Daoy (cell line): Measurements from ENCODE around the gene IDH1. TPM values are rescaled to one million over a fixed set of nuclear protein-coding genes. Genes with fewer than 3 reads are reported as not detected.
"Not testable (repeated sequence)": the region's sequence is repeated elsewhere in the genome, so short reads cannot be mapped to it uniquely, and the experiment has no call there.

Experiments
- DNase-seq: peaks from one replicate; pipeline ENCODE4 v3.0.0-alpha.2; 2015; ENCODE audit warnings: low read depth
- total RNA-seq: library from RNA; depleted of rRNA; stranded (reverse); fragments of >200 nt; shearing (Covaris generic); gene quantifications from 2 replicates; pipeline ENCODE4 v1.2.3, GENCODE V29; 2014

Gene IDH1
- total RNA-seq, 1 experiment from 2014 or later: 51.1 TPM

DNA sequence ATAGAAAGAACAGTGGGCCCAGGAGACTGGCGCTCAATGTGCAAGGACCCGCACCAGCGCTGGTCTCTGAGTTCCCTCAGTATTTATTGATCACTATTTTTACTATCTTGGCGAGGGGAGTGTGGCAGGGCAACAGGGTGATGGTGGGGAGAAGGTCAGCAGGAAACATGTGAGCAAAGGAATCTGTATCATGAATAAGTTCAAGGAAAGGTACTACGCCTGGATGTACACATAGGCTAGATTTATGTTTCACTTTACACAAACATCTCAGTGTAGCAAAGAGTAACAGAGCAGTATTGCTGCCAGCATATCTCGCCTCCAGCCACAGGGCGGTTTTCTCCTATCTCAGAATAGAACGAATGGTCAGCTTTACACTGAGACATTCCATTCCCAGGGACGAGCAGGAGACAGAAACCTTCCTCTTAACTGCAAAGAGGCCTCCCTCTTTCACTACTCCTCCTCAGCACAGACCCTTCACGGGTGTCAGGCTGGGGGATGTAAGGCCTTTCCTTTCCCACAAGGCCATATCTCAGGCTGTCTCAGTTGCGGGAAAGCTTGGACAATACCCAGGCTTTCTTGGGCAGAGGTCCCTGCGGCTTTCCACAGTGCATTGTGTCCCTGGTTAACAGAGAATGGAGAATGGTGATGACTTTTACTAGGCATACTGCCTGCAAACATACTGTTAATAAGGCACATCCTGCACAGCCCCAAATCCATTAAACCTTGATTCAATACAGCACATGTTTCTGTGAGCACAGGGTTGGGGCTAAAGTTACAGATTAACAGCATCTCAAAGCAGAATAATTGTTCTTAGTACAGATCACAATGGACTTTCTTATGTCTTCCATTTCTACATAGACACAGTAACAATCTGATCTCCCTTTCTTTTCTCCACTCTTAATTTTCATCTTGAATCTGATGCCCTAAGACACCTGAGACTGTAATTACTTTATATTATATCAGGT is 2.3 kb upstream of the IDH1 start:
- not testable (repeated sequence) for DNase-seq

DNA sequence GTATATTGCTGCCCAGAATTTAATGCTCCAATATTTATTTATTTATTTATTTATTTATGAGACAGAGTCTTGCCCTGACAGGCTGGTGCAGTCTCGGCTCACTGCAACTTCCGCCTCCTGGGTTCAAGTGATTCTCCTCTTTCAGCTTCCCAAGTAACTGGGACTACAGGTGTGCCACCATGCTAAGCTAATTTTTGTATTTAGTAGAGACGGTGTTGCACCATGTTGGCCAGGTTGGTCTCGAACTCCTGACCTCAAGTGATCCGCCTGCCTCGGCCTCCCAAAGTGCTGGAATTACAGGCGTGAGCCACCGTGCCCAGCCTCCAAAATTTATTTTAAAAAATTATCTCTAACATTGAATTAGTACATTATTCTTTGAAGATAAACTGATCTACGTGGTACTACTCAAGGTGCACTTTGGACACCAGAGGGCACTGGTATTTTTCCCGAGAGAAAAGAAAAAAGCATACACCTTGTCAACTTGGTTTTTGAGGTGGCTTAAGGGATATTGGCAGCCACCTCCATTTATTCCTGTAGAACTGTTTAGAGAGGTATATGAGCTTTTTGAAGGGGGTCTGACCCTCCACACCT is 1.4 kb upstream of the IDH1 start:
- no peak for DNase-seq

DNA sequence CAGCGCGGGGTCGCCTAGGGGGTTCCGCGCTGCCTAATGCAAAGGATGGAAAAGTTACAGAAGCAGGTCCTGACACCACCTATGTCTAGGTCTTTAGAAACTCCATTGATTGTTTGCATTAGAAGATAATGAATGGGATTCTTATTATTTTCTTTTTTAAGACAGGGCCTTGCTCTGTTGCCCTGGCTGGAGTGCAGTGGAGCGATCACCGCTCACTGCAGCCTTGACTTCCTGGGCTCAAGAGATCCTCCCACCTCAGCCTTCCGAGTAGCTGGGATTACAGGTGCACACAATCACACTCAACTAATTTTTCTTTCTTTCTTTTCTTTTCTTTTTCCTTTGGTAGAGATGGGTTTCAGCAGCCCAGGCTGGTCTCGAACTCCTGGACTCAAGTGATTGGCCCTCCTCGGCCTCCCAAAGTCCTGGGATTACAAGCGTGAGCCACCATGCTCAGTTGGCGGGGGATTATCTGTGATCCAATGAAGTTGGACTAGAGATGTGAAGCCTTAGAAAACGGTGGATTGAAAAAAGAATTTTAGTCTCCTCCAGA is 761 bp upstream of the IDH1 start:
- DNase-seq: no peak

DNA sequence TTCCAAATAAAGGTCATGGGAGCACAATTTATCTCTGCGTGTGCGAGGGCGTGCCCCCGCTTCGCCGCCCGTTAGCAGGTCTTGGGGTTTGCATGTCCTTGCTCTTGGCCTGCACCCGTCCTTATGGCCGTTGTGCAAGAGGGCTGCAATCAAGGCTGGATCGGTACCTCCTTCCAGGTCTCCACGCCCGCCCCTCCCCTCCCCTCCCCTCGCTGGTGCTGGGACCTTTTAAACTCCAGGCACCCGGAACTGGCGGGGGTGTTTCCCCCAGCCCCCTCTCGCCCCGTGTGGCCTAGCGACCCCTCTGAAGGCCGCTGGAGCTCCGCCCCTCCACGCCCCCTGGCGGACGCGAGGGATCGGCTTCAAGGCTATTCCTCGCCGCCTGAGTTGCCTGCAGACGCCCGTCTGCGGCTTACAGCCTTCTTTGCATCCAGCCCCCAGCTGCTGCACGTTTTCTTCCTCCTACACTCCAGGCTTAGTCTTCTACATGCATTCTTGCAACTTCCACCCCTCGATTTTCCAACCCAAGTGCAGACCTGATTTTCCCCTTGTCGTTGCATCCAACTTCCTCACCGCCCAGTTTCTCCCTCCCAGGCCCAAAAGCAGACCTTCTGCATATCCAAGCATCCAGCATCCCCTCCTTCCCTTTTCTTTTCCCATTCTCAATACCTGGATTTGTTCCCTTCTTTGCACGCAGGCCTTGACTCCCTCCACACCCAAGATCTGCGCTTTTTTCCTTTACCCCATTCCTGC is 577 bp downstream of the IDH1 start:
- peak; percentile 79 for DNase-seq

DNA sequence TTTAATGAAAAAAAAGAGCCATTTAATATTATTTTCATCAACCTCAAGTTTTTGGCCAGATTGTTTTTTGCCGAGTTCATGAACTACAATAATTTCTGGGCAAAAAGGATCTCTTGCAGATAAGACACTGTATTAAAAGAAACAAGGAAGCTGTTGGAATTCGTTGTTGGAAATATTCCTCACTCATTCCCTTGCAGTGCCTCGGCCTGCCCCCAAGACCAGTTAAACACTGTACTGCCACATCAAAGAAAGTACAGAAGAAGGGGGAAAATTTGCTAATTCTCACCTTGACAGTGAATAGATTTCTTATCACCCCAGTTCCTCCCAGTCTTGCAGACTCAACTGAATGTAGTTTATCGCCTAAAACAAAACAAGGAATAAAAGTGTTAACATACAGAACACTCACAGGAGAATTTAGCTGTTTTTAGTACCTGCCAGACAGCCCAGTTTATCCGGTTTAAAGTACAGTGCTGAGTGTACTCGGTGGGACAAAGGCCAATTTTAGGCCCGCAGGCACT is 1.2 kb downstream of the IDH1 start:
- no peak for DNase-seq

DNA sequence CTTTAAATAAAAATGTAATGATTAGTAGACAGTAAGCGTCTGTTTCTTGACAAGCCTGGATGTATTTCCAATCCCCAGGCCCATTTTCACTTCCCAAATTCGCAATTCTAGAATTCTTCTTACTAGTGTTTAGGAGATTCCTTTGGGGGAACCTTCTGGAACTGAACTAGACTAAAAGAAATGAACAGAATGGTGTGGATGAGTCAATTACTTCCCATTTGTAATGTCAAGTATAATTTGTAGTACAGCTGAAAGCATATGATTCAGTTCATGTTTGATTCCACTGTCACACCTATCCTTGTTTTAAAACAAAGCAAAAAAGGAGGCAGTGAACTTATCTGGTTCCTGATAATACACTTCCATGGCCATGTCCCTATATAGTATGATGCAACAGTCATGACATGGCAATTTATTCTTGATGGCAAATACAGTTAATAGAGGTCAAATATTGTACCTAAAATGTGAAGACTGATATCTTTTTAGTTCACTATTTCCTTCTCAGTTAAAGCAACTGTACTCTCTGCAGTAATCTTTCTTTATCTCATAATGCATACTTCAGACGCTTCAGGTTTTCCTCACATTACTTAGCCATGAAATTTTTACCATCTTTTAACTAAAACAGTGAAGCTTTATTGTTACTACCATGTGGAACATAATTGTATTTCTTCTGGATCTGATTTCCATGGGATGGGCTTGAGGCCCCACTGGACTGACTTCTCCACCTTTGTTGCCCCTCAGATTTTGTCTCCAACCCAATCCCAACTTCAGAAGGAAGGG is 2.0 kb downstream of the IDH1 start:
- DNase-seq: no peak

DNA sequence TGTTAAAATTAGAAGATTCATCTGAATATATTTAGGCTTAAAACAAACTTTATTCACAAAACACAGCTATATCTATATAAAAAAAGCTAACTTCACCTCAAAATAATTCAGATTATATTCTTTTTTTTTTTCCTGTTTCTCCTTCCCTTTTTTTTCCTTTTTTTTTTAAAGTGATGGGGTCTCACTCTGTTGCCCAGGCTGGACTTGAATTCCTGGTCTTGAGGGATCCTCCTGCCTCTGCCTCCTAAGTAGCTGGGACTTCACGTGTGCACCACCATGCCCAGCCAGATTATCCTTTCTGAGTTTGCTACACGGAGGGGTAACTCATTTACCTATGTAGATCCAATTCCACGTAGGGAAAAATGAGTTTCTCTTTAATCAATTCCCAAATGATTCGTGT is 3.8 kb downstream of the IDH1 start:
- no peak for DNase-seq

DNA sequence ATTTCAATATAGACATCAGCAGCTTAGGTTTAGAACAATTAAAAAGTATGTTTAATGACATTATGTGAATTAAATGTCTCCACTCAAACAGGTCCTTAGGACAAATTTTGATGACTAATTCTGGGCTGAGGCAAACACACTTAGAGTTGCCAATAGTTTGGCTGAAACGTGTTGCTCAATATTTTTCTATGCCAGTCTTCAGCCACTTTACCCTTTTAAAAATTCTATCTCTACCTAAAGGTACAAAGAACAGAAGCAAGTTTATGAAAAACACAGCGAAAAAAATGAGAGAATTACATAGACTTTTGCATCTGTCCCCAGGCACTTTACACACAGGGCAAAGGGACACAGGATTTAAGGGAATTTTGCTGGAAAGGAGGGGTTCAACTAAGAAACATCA is 4.5 kb downstream of the IDH1 start:
- no peak for DNase-seq

DNA sequence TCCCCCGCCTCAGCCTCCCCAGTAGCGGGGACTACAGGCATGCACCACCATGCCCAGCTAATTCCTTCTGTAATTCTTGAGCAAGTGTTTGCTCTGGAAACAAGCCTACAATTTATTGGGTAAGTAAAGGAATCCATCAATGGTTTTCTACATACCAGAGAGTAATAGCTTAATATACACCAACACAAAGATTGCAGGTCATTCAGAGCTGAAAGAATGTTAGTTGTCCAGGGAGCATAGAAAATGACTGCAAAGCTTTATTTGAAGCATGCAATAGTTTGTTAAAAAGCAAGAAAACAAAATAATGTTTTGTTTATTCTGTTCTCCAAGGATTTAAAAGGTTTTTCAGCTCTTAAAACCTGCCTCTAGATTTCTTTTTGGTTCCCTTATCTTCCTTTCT is 5.6 kb downstream of the IDH1 start:
- no peak for DNase-seq

DNA sequence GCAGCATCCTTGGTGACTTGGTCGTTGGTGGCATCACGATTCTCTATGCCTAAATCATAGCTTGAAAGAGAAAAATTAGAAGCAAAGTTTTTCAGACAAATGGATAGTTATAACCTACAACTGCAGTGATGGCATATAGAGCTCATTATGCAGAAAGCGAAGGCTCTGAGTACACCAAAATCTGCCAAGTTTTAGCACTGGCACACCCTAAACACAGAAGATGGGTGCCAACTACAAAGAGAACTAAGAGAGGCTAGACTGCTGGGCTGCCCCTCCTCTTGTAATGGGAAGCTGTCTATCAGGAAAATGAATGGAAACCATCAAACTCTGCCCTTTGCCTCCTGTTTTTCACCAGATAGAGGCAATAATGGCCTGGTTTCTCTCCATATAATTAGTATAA is 6.3 kb downstream of the IDH1 start:
- no peak for DNase-seq

DNA sequence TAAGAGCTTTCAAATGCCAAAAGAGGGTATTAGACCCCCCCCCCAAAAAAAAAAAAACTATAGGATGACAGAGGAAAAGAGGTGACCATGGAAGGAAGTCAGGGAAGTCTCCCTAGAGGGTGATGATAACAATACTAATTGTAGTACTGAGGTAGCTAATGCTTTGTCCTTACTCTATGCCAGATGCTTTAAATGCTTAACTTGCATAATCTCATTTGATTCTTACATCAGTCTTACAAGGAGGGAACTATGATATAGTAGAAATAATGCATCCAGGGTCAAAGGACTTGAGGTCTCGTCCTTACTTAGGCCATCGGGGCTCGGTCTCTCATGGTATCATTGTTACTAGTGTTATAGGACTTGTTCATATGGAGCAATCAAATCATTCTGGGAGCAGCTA is 9.1 kb downstream of the IDH1 start:
- no peak for DNase-seq

DNA sequence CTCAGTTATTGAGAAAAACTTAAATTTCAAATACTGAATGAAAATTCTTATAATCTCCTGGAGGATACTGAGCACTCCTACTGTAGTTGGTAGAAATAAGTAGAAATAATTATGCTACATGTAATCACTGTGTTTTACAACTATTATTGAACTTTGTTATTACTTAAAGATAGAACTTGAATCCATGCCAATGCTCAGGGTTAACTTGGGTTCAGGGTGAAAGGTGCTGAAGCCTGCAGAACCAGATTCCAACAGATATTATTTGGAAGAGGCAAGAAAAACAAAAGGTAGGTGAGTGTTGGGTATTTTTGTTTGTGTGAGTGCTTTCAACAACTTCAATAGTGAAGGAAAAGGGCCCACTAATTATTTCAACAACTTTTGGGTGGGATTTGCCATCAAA is 10.4 kb downstream of the IDH1 start:
- no peak for DNase-seq

DNA sequence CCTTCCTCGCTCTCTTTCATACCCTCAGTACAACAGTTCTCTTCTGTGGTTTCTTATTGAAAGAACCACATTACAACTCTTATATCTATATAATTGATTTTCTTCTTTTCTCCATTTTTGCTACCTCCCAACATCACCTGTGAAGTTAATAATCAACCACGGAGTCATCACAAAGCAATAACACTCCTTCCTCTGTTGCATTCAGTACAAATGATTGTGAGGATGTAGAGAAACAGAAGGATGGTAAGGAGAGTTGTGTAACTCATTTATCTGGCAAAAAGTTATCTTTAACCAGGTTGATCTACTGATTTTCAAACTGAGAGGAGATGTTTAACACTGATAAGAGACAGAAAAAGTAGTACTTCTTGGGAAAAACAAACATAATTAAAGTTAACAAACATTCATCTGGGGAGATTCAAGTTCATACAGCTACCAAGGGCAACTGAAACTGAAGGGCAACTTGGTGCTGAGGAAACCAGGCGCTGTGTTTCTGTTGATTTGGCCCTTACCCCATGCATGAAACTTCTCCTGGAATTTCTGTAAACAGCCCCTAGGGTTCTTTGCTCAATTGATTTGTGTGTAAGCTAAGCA is 14.2 kb downstream of the IDH1 start:
- DNase-seq: no peak

DNA sequence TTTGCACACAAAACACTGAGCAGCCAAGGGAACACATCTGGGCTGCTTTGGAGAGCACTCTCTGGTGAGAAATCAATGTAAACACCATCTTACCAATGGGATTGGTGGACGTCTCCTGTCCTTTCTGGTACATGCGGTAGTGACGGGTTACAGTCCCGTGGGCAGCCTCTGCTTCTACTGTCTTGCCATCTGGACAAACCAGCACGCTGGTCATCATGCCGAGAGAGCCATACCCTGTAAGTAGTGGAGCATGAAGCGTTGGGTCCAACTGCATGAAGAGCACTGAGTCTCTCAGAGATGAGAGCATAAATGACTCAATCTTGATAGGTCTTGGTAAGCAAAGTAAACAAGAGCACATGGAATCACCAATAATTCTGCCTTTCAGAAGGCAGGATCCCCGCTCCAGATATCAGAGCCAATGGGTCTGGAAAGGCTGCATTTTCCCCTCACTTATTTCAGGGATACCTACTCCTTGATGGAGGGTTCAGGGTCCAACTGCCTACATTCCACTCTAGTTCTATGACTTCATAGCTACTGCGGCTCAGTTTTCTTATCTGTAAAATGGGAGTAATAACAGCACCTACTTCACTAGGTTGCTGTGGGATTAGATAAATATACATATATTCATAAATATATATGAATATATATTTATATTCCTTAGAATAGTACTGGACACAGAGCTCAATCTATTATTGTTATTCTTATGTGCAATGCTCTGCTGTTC is 14.9 kb downstream of the IDH1 start:
- no peak for DNase-seq

DNA sequence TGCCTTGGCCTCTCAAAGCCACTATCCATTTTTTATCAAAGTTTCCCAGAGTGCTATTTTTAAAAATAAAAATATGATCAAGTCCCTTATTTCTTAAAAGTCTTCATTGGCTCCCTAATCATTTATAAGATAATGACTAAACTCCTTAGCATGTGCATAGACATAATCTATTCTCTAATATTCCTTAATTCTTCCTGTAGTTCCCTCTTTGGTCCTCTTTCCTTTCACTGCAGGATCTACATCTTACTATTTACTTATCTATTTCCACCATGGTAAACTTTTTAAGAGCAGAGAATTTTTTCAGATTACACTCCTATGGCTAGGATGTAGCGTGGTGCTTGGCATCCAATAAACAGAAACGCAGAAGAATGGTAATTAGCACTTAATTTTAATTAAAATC is 19.0 kb downstream of the IDH1 start:
- no peak for DNase-seq

DNA sequence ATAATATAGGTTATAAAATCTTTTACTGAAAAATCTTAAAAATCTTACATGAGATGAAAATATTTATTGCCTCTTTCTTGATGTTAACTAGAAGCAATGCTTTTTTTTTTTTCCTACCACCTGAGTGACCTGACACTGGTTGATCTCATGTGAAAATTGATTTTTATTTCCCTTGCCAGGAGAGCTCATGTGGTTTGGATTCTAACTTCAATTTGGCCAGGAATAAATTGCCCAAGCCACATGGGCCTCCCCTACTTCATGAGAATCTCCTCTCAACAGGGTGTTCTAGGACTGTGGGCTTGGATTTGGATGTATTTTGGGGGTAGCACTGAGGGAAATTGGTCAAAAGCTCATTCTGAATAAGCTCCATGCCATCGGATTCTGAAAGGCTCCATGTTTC is 20.1 kb downstream of the IDH1 start:
- no peak for DNase-seq

DNA sequence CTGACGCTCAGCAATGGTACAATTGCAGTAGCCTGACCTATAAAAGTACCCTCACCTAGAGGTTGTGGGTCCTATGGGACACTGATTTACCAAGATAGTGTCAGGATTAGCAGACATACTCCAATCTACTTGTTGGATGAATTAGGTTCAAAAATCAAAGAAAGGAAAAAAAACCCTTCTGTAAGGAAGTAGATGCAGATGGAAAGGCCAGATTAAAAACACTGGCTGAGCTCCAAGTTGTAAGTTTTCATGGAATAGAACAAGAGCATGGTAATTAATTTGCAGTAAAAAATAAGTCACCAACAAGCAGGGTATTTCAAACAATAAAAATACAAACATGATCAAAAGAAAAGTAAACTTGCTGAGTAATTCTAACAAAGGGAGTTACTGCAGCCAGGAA is 26.4 kb downstream of the IDH1 start:
- no peak for DNase-seq

DNA sequence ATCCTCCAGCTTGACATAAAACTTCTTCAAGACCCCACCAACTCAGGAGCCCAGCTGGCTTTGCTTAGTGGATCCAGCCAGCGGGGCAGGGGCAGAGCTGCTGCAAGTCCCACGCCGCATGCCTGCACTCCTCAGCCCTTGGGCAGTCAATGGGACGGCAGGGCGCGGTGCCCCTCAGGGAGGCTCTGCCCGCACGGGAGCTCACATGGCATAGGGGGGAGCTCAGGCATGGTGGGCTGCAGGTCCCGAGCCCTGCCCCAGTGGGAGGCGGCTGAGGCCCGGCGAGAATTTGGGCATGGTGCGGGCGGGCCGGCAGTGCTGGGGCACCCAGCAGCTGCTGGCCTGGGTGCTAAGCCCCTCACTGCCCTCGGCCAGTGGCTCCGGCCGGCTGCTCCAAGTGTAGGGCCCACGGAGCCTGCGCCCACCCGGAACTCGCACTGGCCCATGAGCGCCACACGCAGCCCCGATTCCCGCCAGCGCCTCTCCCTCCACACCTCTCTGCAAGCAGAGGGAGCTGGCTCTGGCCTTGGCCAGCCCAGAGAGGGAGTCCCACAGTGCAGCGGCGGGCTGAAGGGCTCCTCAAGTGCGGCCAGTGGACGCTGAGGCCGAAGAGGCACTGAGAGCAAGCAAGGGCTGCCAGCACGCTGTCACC is 27.2 kb downstream of the IDH1 start:
- no peak for DNase-seq

DNA sequence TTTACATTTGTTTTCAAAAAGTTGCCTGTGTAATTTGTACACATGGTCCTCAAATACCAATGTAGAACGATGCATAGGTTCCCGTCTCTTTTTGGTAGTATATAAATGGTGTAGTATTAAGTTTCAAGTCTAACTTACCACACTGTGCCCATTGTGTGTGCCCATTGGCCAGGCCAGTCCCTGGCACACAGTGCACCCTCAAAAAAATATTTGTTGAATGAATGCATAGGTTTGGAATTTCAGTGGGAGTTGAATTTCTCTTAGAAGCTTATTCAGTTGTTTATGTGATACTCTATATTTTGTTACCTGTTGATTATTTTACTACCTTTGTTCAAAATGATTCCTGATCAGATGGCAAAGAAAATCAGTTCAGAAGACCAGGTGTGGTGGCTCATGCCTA is 30.1 kb downstream of the IDH1 start:
- DNase-seq: peak; percentile 25

DNA sequence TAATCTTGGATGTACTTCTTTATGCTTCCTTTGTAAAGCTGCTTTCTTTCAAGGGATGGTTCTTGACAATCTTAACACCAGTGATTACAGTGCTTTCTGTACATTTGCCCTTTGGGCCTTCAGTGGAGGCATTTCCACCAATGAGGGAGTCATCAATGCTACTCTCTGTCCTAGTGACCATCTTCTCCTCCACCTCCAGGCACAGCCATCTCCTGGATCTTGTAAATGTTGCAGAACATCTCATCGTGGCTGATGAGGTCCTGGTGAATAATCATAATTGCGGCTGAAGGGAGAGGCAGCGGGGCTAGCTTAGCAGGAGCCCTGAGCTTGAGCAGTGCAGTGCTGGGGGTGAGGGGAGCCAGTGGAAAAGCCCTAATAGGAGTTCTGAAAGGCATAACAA is 32.5 kb downstream of the IDH1 start:
- peak; percentile 59 for DNase-seq
